ENCODE results near the gene EDIL3.

Gene EDIL3

GRCh38 chr5:84265130-84265529 is 119.5 kb downstream of the EDIL3 start:
- DNase-seq, result no peak

GRCh38 chr5:84260939-84261338 is 123.7 kb downstream of the EDIL3 start:
- no peak for DNase-seq

- DNase-seq, result no peak
Measured at GRCh38 chr5:84260140-84260539, 124.5 kb downstream of the EDIL3 start.

- DNase-seq, result no peak
Measured at GRCh38 chr5:84259283-84260045, 125.2 kb downstream of the EDIL3 start.

GRCh38 chr5:84257061-84257460 is 127.6 kb downstream of the EDIL3 start:
- no peak for DNase-seq

- DNase-seq, result no peak
Measured at GRCh38 chr5:84255315-84255714, 129.4 kb downstream of the EDIL3 start.

GRCh38 chr5:84253946-84254345 is 130.7 kb downstream of the EDIL3 start:
- DNase-seq, result no peak

- no peak for DNase-seq
Measured at GRCh38 chr5:84251503-84251902, 133.2 kb downstream of the EDIL3 start.

- no peak for DNase-seq
Measured at GRCh38 chr5:84249918-84250630, 134.6 kb downstream of the EDIL3 start.

GRCh38 chr5:84248013-84248412 is 136.7 kb downstream of the EDIL3 start:
- no peak for DNase-seq

GRCh38 chr5:84242286-84242685 is 142.4 kb downstream of the EDIL3 start:
- DNase-seq, result no peak

GRCh38 chr5:84239494-84239893 is 145.2 kb downstream of the EDIL3 start:
- DNase-seq, result no peak

GRCh38 chr5:84237126-84237525 is 147.6 kb downstream of the EDIL3 start:
- no peak for DNase-seq

- no peak for DNase-seq
Measured at GRCh38 chr5:84231433-84231832, 153.2 kb downstream of the EDIL3 start.

- DNase-seq, result no peak
Measured at GRCh38 chr5:84229045-84229444, 155.6 kb downstream of the EDIL3 start.

GRCh38 chr5:84228266-84228665 is 156.4 kb downstream of the EDIL3 start:
- DNase-seq, result no peak

GRCh38 chr5:84227236-84227635 is 157.4 kb downstream of the EDIL3 start:
- DNase-seq, result no peak

- no peak for DNase-seq
Measured at GRCh38 chr5:84218546-84218945, 166.1 kb downstream of the EDIL3 start.

- no peak for DNase-seq
Measured at GRCh38 chr5:84215521-84215920, 169.2 kb downstream of the EDIL3 start.

- DNase-seq, result no peak
Measured at GRCh38 chr5:84213861-84214260, 170.8 kb downstream of the EDIL3 start.

- no peak for DNase-seq
Measured at GRCh38 chr5:84213212-84213611, 171.5 kb downstream of the EDIL3 start.

- no peak for DNase-seq
Measured at GRCh38 chr5:84204772-84205171, 179.9 kb downstream of the EDIL3 start.

- DNase-seq, result no peak
Measured at GRCh38 chr5:84202136-84202535, 182.5 kb downstream of the EDIL3 start.

GRCh38 chr5:84197538-84197937 is 187.1 kb downstream of the EDIL3 start:
- no peak for DNase-seq
